Sigmoid colon (tissue), 4 donors: Measurements from ENCODE around the gene SHC1.

Source experiments
- CTCF ChIP-seq, 4 experiments: fragments of 450-650 bp in 3 of 4; fragments of 200-600 bp in 1 of 4; IDR thresholded peaks; one replicate each; pipeline ENCODE4 v1.5.1; 2016 to 2019; ENCODE audit warnings: antibody characterized with exemption in 4 of 4, mild to moderate bottlenecking in 3 of 4, moderate library complexity in 2 of 4
- POLR2AphosphoS5 ChIP-seq, 4 donors: sonication (generic); formaldehyde crosslinking; IDR thresholded peaks; one replicate each; pipeline ENCODE4 v1.6.1; 2017; ENCODE audit warnings: antibody characterized with exemption in 4 of 4

- TF ChIP-seq CTCF (IDR thresholded peaks at IDR 0.05) (no peak), POLR2AphosphoS5 (IDR thresholded peaks at IDR 0.05) (no peak)
These were observed 3.1 kb downstream of the SHC1 start for GRCh38 chr1:154967331-154967950.
